Neural cell (in vitro differentiated cells): ENCODE results near the gene SLC38A3. TPM values are rescaled to one million over a fixed set of nuclear protein-coding genes. Genes with fewer than 3 reads are reported as not detected.

Experiments
- H2AFZ ChIP-seq: fragments of 200-600, 300-800 bp; sonication (generic), shearing (Covaris generic); 2 replicates; pipeline ENCODE4 v1.6.0; 2014; ENCODE audit warnings: low read depth, mild to moderate bottlenecking, antibody characterized with exemption, low read length, moderate library complexity
- H3F3A ChIP-seq: fragments of 200-600 bp; shearing (Covaris generic); 2 replicates; pipeline ENCODE4 v1.6.1; 2016; ENCODE audit warnings: mild to moderate bottlenecking, moderate library complexity, mixed read lengths, antibody characterized with exemption, low read length; ENCODE audit not compliant: insufficient read depth, poor library complexity, severe bottlenecking
- H3K27ac ChIP-seq: fragments of 200-600, 300-800 bp; sonication (generic), shearing (Covaris generic); 2 replicates; pipeline ENCODE4 v1.5.1; 2014; ENCODE audit warnings: mild to moderate bottlenecking, low read length, moderate library complexity
- H3K27me3 ChIP-seq: fragments of 300-800, 200-600 bp; sonication (generic), shearing (Covaris generic); 2 replicates; pipeline ENCODE4 v1.6.0; 2014; ENCODE audit warnings: mild to moderate bottlenecking, low read depth, low read length, moderate library complexity; ENCODE audit not compliant: insufficient read depth
- H3K36me3 ChIP-seq: fragments of 300-800, 200-600 bp; sonication (generic), shearing (Covaris generic); 2 replicates; pipeline ENCODE4 v1.5.1; 2014; ENCODE audit warnings: mild to moderate bottlenecking, antibody characterized with exemption, low read length, moderate library complexity; ENCODE audit not compliant: insufficient read depth
- H3K4me2 ChIP-seq: fragments of 300-800, 200-600 bp; sonication (generic), shearing (Covaris generic); 2 replicates; pipeline ENCODE4 v1.6.0; 2014; ENCODE audit warnings: mild to moderate bottlenecking, low read length
- H3K4me3 ChIP-seq: fragments of 300-800, 200-600 bp; sonication (generic), shearing (Covaris generic); 2 replicates; pipeline ENCODE4 v1.5.1; 2014; ENCODE audit warnings: mild to moderate bottlenecking, low read length, moderate library complexity
- H3K79me2 ChIP-seq: fragments of 200-600 bp; shearing (Covaris generic); replicated peaks from 2 replicates; pipeline ENCODE4 v1.6.0; 2014; ENCODE audit warnings: mild to moderate bottlenecking, low read length, moderate library complexity; ENCODE audit not compliant: insufficient read depth
- H3K9ac ChIP-seq: fragments of 300-800, 200-600 bp; sonication (generic), shearing (Covaris generic); 2 replicates; pipeline ENCODE4 v1.6.1; 2016; ENCODE audit warnings: mild to moderate bottlenecking, low read length, mixed read lengths
- H3K9me2 ChIP-seq: fragments of 200-600 bp; shearing (Covaris generic); 2 replicates; pipeline ENCODE4 v1.6.1; 2016; ENCODE audit warnings: mild to moderate bottlenecking, low read length, mixed read lengths; ENCODE audit not compliant: insufficient read depth
- H3K9me3 ChIP-seq: fragments of 200-600, 300-800 bp; sonication (generic), shearing (Covaris generic); 2 replicates; pipeline ENCODE4 v1.6.1; 2016; ENCODE audit warnings: mild to moderate bottlenecking, mixed run types, low read length, moderate library complexity, mixed read lengths
- H4K20me1 ChIP-seq: fragments of 200-600 bp; shearing (Covaris generic); 2 replicates; pipeline ENCODE4 v1.6.1; 2016; ENCODE audit warnings: mild to moderate bottlenecking, mixed run types; ENCODE audit not compliant: insufficient read depth
- CTCF ChIP-seq: fragments of 450-650 bp; IDR thresholded peaks from 2 replicates; pipeline ENCODE4 v1.5.1; 2014; ENCODE audit warnings: antibody characterized with exemption, mild to moderate bottlenecking, moderate library complexity; ENCODE audit not compliant: poor library complexity, severe bottlenecking
- EP300 ChIP-seq: fragments of 450-650 bp; conservative IDR thresholded peaks from 2 replicates; pipeline ENCODE4 v1.6.1; 2014; ENCODE audit warnings: antibody characterized with exemption, mild to moderate bottlenecking, moderate library complexity; ENCODE audit not compliant: poor library complexity, severe bottlenecking
- EZH2 ChIP-seq: fragments of 200-600, 300-800 bp; shearing (Covaris generic), sonication (generic); IDR thresholded peaks from 2 replicates; pipeline ENCODE4 v1.6.1; 2014; ENCODE audit warnings: antibody characterized with exemption, low read length, borderline replicate concordance, mild to moderate bottlenecking; ENCODE audit not compliant: insufficient read depth, poor library complexity, severe bottlenecking
- MXI1 ChIP-seq: fragments of 450-650 bp; conservative IDR thresholded peaks from 2 replicates; pipeline ENCODE4 v1.6.1; 2014; ENCODE audit warnings: antibody characterized with exemption, mild to moderate bottlenecking; ENCODE audit not compliant: poor library complexity, severe bottlenecking
- POLR2AphosphoS5 ChIP-seq: IDR thresholded peaks from 2 replicates; pipeline ENCODE4 v1.6.1; 2012
- RAD21 ChIP-seq: fragments of 450-650 bp; conservative IDR thresholded peaks from 2 replicates; pipeline ENCODE4 v1.6.1; 2014; ENCODE audit warnings: antibody characterized with exemption, mild to moderate bottlenecking, moderate library complexity
- REST ChIP-seq: IDR thresholded peaks from 2 replicates; pipeline ENCODE4 v1.6.1; 2012; ENCODE audit warnings: borderline replicate concordance
- SMC3 ChIP-seq: fragments of 450-650 bp; conservative IDR thresholded peaks from 2 replicates; pipeline ENCODE4 v1.6.1; 2014; ENCODE audit warnings: antibody characterized with exemption, mild to moderate bottlenecking, moderate library complexity; ENCODE audit not compliant: poor library complexity
- TAF1 ChIP-seq: IDR thresholded peaks from 2 replicates; pipeline ENCODE4 v1.6.1; 2012; ENCODE audit warnings: low read depth
- polyA plus RNA-seq: library from polyadenylated mRNA; depleted of rRNA; stranded (reverse); fragments of >200 nt; gene quantifications from 2 replicates; pipeline ENCODE4 v1.2.3, GENCODE V29; 2014

SLC38A3 gene
- polyA plus RNA-seq, 1 donor from 2014 or later = not detected

- H3K4me2 ChIP-seq = no peak overlapping the region
- no peaks in the 10 kb centered on the region for H3K9me2 ChIP-seq
- H3K36me3 ChIP-seq = no peaks in the 10 kb centered on the region
- peak overlapping the region; percentile 89 for H3K9ac ChIP-seq
- no peak overlapping the region for H3K27ac ChIP-seq
- no peaks in the 10 kb centered on the region for H3K9me3 ChIP-seq
- TF ChIP-seq RAD21 = no peak
- TF ChIP-seq EZH2 = no peak
- no peak for TF ChIP-seq CTCF
- TF ChIP-seq EP300 = no peak
- no peak for TF ChIP-seq SMC3
- TF ChIP-seq POLR2AphosphoS5 = no peak
- no peak for TF ChIP-seq MXI1
- no peak for TF ChIP-seq TAF1
- no peak for TF ChIP-seq REST
- H4K20me1 ChIP-seq = no peaks in the 10 kb centered on the region
- H3F3A ChIP-seq = no peaks in the 10 kb centered on the region
- H3K27me3 ChIP-seq = no peaks in the 10 kb centered on the region
- H2AFZ ChIP-seq = no peak overlapping the region
- no peak overlapping the region for H3K4me3 ChIP-seq
- peaks cover 15% of the 10 kb centered on the region for H3K79me2 ChIP-seq
These were observed 46.4 kb upstream of the SLC38A3 start for GRCh38 chr3:50158530-50159146.

GRCh38 chr3:50160561-50160983 lies 44.5 kb upstream of the SLC38A3 start:
- TF ChIP-seq CTCF (no peak), MXI1 (no peak), EP300 (no peak), REST (no peak), POLR2AphosphoS5 (no peak), EZH2 (no peak), RAD21 (no peak), SMC3 (no peak), TAF1 (no peak)
- Histone ChIP-seq H3K79me2 (peaks cover 15% of the 10 kb centered on the region), H3K4me3 (no peak overlapping the region), H3F3A (no peaks in the 10 kb centered on the region), H3K4me2 (no peak overlapping the region), H3K36me3 (no peaks in the 10 kb centered on the region), H3K9ac (no peak overlapping the region), H3K27ac (no peak overlapping the region), H4K20me1 (no peaks in the 10 kb centered on the region), H3K9me3 (no peaks in the 10 kb centered on the region), H3K27me3 (no peaks in the 10 kb centered on the region), H2AFZ (no peak overlapping the region), H3K9me2 (no peaks in the 10 kb centered on the region)
